HG02938 (cell line): ENCODE results near the gene RTCA.
"Not testable (repeated sequence)": the region's sequence is repeated elsewhere in the genome, so short reads cannot be mapped to it uniquely, and the experiment has no call there.

Experiments used
- ATAC-seq: cut with Tn5 transposase; IDR thresholded peaks from one replicate; pipeline ENCODE4 v1.9.1; 2021; ENCODE audit warnings: mild to moderate bottlenecking, moderate library complexity; ENCODE audit not compliant: unreplicated experiment

The RTCA gene

GRCh38 chr1:100256273-100256672 lies 9.7 kb upstream of the RTCA start:
- not testable (repeated sequence) for ATAC-seq

GRCh38 chr1:100258427-100258826 lies 7.6 kb upstream of the RTCA start:
- ATAC-seq = not testable (repeated sequence)

GRCh38 chr1:100261686-100262085 lies 4.3 kb upstream of the RTCA start:
- no peak for ATAC-seq

- not testable (repeated sequence) for ATAC-seq
These were observed 1.9 kb upstream of the RTCA start for GRCh38 chr1:100264081-100264480.

GRCh38 chr1:100265562-100265930 lies 470 bp upstream of the RTCA start:
- peak; percentile 34 for ATAC-seq

GRCh38 chr1:100266741-100267140 lies 725 bp downstream of the RTCA start:
- peak; percentile 8 for ATAC-seq

- ATAC-seq = no peak
These were observed 1.3 kb downstream of the RTCA start for GRCh38 chr1:100267284-100267683.

GRCh38 chr1:100268202-100268601 lies 2.2 kb downstream of the RTCA start:
- ATAC-seq = no peak

- ATAC-seq = no peak
These were observed 11.8 kb downstream of the RTCA start for GRCh38 chr1:100277866-100278265.

- no peak for ATAC-seq
These were observed 13.4 kb downstream of the RTCA start for GRCh38 chr1:100279358-100279923.

- no peak for ATAC-seq
These were observed 14.1 kb downstream of the RTCA start for GRCh38 chr1:100279954-100280682.

GRCh38 chr1:100284591-100284990 lies 18.6 kb downstream of the RTCA start:
- ATAC-seq = no peak

- ATAC-seq = no peak
These were observed 21.1 kb downstream of the RTCA start for GRCh38 chr1:100287162-100287561.

GRCh38 chr1:100290291-100290690 lies 24.3 kb downstream of the RTCA start:
- ATAC-seq = no peak

- ATAC-seq = no peak
These were observed 26.7 kb downstream of the RTCA start for GRCh38 chr1:100292711-100293110.

- no peak for ATAC-seq
These were observed 30.1 kb downstream of the RTCA start for GRCh38 chr1:100296140-100296539.

- not testable (repeated sequence) for ATAC-seq
These were observed 31.0 kb downstream of the RTCA start for GRCh38 chr1:100296997-100297396.

- no peak for ATAC-seq
These were observed 32.5 kb downstream of the RTCA start for GRCh38 chr1:100298512-100298911.

- no peak for ATAC-seq
These were observed 33.7 kb downstream of the RTCA start for GRCh38 chr1:100299521-100300222.

- ATAC-seq = no peak
These were observed 34.7 kb downstream of the RTCA start for GRCh38 chr1:100300691-100301090.

- no peak for ATAC-seq
These were observed 36.7 kb downstream of the RTCA start for GRCh38 chr1:100302739-100303138.

- no peak for ATAC-seq
These were observed 38.2 kb downstream of the RTCA start for GRCh38 chr1:100304227-100304626.
